GM20431 (cell line): ENCODE results near the gene SH2B2.

Source experiments
- in situ Hi-C: fragments of 300-500 bp; cut with MseI, MboI; formaldehyde crosslinking; loops from one replicate; pipeline ENCODE4 v1.15.0; 2020; ENCODE audit warnings: low sequenced_read_pairs; ENCODE audit not compliant: unreplicated experiment

The SH2B2 gene

DNA sequence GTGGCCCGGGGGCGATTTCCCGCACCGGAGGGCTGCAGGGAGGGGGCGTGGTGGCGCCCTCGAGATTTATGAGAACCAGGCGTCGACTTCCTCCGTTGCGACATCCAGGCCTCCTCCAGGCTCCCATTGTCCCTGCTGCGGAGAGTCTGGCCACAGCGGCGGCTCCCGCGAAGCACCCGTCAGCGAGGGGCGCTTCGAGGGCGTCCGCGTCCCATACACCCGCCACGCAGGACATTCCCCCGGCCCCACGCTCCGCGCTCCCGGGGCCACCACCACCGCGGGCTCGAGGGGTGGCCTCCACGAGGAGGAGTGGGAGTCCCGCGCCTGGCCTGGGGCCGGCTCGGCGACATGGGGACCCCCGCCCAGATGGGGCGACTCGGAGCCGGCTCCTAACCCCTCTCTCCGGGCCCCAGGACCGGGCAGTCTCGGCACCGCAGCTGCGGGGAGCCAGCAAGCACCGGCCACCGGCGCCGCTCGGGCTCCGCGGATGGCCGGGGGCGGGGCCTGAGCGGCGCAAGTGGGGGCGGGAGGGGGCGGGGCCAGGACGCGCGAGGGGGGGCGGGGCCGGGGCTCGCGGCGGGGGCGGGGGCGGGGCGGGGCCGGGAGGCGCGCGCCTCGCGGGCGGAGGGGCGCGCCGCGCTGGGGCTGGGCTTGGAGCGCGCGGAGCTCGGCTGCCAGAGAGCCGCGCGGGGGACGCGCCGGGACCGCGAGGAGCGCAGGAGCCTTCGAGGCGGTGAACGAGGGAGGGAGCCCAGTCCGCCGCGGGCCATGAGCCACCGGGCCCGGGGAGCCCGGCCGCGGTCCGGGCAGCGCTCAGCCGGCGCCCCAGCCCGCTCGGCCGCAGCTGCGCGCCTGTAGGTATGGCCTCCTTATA is at the start of gene SH2B2:
SH2B2 (plus strand) TSS at position 632 of the 874 bp plus-strand sequence. CDS start 13,683 bp downstream, outside the sequence.
- in situ Hi-C loops, result no loop called here

DNA sequence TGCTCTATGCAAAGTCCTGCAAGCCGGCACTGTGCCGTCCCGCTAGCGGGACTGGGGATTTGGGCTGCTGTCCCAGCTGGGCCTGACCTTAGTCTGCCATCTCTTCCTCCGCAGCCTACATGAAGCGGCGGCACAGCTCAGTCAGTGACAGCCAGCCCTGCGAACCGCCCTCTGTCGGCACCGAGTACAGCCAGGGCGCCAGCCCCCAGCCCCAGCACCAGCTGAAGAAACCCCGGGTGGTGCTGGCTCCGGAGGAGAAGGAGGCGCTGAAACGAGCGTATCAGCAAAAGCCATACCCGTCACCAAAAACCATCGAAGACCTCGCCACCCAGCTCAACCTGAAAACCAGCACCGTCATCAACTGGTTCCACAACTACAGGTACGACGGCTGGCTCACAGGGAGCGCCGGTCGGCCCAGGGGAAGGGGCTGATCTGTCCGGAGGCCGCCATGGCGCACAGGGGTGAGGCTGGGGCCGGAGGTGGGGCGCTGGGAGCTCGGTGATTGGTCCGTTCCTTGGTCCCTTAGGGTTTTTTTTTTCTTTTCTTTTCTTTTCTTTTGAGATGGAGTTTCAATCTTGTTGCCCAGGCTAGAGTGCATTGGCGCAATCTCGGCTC is 47.4 kb upstream of the SH2B2 start:
- in situ Hi-C loops, result no loop called here

- in situ Hi-C loops, result no loop called here
These were observed 45.2 kb upstream of the SH2B2 start for GRCh38 chr7:102241431-102241830.

DNA sequence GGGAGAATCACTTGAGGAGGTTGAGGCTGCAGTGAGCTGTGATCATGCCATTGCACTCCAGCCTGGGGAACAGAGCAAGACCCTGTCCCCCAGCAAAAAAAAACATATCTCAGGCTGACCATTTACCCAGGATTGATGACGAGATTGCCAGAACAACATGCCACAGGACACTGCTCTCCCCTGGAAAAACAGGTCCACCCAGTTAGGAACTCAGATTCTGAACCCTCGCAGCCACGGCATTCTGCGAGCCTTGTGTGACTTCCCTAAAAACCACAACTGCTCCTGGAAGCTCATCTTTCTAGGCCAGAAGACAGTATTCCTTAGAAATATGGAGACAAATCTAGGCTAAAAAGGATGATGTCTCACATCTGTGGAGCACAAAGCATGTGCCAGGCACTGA is 42.1 kb upstream of the SH2B2 start:
- in situ Hi-C loops, result no loop called here

DNA sequence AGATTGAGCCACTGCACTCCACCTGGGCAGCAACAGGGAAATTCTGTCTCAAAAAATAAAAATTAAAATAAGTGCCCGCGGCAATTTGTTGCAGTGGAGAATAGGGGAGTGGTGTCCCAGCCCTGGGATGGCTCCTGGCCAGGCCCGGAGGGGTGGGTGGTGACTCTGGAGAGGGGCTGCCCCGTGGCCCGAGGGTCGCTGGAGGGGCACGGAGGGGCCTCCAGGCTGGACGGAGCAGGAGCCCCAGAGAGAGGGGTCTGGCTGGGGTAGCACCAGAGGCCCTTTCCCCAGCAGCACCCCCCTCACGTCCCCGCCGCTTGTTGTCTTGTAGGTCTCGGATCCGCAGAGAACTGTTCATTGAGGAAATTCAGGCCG is 38.6 kb upstream of the SH2B2 start:
- in situ Hi-C loops, result no loop called here

DNA sequence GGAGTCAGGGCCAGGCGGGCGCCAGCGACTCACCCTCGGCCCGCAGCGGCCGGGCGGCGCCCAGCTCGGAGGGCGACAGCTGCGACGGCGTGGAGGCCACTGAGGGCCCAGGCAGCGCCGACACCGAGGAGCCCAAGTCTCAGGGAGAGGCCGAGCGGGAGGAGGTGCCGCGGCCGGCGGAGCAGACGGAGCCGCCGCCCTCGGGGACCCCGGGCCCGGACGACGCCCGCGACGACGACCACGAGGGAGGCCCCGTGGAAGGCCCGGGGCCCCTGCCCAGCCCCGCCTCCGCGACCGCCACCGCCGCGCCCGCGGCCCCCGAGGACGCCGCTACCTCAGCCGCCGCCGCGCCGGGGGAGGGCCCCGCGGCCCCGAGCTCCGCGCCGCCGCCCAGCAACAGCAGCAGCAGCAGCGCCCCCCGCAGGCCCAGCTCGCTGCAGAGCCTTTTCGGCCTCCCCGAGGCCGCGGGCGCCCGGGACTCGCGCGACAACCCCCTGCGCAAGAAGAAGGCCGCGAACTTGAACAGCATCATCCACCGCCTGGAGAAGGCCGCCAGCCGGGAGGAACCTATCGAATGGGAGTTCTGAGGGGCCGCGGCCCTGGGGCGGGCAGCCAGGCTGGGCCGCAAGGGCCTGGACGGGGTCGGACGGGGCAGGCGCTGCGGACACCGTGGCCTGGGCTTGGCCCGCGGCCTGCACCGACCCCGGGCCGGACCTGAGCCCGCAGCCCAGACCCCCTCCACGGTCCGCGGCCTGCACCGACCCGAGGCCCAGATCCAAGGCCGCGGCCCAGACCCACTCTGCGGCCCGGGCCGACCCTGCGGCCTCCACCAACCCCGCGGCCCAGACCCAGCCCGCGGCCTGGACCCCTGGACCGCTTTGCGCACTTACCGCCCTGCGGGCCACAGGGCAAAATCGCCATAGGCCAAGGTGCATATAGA is 37.9 kb upstream of the SH2B2 start:
- in situ Hi-C loops, result no loop called here

DNA sequence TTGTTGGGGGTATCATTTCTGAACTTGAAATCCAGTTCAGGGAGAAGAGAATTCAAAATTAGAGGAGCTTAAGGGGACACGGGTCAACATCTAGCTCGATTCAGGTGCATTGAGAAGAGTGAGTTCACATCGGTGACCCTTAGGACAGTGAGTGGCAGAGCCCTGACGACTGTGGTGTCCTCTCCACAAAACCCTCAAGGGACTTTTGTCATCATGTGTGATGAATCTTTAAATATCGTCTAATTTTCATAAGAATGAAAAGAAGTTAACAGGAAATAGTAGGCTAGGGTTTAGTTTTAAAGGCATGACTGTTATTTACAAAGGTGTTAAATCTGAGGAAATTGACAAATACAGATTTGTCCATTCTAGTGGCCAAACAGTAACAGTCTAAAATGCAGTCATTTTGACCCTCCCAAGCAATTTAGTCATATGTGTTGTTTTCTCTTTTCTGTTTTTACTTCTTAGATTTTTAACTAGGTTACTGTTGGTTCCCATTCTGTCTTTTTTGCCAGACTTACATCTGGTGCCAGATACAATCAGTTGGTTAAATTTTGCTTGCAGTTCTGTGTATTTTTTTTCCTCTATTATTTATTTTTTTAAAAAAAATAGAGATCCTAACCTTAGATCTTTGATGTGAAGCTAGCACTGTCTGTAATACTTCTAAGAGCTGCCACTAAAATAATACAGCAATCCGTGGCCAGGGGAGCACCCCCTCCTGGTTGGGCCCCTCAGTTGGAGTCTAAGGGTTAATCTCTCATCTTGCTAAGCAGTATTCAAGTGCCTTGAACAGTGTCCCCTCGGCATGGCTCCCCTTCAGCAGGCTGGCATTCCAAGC is 34.9 kb upstream of the SH2B2 start:
- in situ Hi-C loops, result loop anchor here (25.0 kb wide), 1 partner anchor 564 kb away; no protein-coding TSS in a partner anchor

DNA sequence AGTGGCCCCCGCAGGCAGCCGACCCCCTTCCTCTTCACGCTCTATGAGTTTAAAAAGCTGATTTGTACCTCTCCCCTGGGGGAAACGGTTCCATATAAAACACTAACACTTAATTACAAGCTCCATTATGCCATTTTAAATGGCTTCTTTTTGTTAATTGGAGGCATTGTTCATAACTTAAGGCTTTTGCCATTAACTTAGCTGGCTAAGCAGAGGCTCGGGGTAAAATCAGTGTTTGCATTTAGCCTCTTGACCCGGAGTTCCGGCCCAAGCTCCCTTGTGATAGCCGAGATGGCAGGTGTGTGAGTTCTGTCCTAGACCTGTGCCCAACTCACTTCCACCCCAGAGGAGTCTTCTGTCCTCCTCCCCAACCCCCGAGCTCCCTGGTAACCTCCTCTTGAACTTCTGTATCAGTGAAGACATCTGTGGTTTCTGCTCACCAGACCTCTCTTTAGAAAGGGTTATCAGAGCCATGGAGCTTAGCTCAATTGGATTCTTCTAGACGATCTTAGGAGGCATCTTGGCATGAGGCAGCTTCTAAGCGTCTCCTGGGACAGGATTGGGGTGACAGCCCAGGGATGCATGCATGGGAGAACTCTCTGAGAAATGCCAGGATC is 34.2 kb upstream of the SH2B2 start:
- in situ Hi-C loops, result loop anchor here (25.0 kb wide), 1 partner anchor 565 kb away; no protein-coding TSS in a partner anchor

GRCh38 chr7:102253066-102253972 is 33.3 kb upstream of the SH2B2 start:
- in situ Hi-C loops, result loop anchor here (25.0 kb wide), 1 partner anchor 566 kb away; no protein-coding TSS in a partner anchor

DNA sequence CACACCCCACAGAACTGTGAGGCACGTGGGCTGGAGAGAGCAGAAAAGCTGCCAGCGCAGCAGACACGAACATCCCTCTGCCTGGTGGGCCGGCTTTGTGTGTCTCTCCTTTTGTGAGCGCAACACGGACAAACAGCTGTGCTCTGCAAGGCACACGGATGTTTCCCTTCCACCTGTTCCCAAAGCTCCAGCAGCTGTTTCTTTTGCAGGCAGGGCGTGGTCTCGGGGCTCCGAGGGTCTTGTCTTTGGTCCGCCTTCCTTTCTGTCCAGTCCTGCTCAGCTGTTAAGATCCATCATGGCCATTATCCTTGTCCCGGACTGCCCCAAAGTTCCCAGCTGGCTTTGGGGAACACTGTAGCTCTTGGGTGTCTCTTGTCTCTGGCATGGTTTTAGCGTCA is 32.7 kb upstream of the SH2B2 start:
- in situ Hi-C loops, result loop anchor here (25.0 kb wide), 1 partner anchor 567 kb away; no protein-coding TSS in a partner anchor

GRCh38 chr7:102254521-102254920 is 32.1 kb upstream of the SH2B2 start:
- in situ Hi-C loops, result loop anchor here (25.0 kb wide), 1 partner anchor 567 kb away; no protein-coding TSS in a partner anchor

GRCh38 chr7:102255501-102255900 is 31.2 kb upstream of the SH2B2 start:
- in situ Hi-C loops, result loop anchor here (25.0 kb wide), 1 partner anchor 568 kb away; no protein-coding TSS in a partner anchor

GRCh38 chr7:102255916-102256315 is 30.8 kb upstream of the SH2B2 start:
- in situ Hi-C loops, result loop anchor here (25.0 kb wide), 1 partner anchor 569 kb away; no protein-coding TSS in a partner anchor

GRCh38 chr7:102258073-102258748 is 28.5 kb upstream of the SH2B2 start:
- in situ Hi-C loops, result loop anchor here (25.0 kb wide), 1 partner anchor 571 kb away; no protein-coding TSS in a partner anchor

GRCh38 chr7:102258749-102259107 is 27.9 kb upstream of the SH2B2 start:
- in situ Hi-C loops, result loop anchor here (25.0 kb wide), 1 partner anchor 571 kb away; no protein-coding TSS in a partner anchor

- in situ Hi-C loops, result loop anchor here (25.0 kb wide), 1 partner anchor 574 kb away; no protein-coding TSS in a partner anchor
These were observed 25.8 kb upstream of the SH2B2 start for GRCh38 chr7:102260856-102261255.

DNA sequence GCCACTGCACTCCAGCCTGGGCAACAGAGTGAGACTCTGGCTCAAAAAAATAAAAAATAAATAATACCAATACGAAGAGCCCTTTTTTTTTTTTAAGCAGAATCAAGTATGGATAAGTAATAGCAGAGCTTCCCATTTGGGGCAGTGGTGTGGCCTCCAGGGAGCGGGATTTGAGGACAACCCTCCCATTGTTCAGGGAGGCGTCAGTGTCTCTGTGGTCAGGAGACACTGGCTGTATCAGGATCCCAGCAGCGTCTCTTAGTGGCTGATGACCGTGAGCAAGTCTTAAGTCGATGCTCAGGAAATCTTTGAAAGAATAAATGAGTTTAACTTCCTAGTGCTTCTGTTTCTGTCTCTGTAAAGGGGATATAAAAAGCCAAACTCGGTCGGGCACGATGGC is 25.2 kb upstream of the SH2B2 start:
- in situ Hi-C loops, result loop anchor here (25.0 kb wide), 1 partner anchor 574 kb away; no protein-coding TSS in a partner anchor
